ENCODE data around the gene BEAN1. TPM values are rescaled to one million over a fixed set of nuclear protein-coding genes. Genes with fewer than 3 reads are reported as not detected.

The BEAN1 gene
- total RNA-seq, 1 experiment from 2014 or later: not detected

- TF ChIP-seq ATF2 (CRISPR knock-in tag; IDR thresholded peaks at IDR 0.05; ENCODE audit: borderline replicate concordance, low read depth) (no peak), ARID4B (CRISPR knock-in tag; IDR thresholded peaks at IDR 0.05; ENCODE audit: borderline replicate concordance) (no peak)
Observed at GRCh38 chr16:66457888-66458287, 30.8 kb downstream of the BEAN1 start (continued).

- Mint-ChIP-seq H3K27me3 (ENCODE audit: low read depth) (peaks cover 7% of the 10 kb centered on the region), H3K27ac (no peak overlapping the region), H3K4me3 (no peak overlapping the region), H3K9me3 (no peaks in the 10 kb centered on the region), H3K4me1 (peaks cover 18% of the 10 kb centered on the region), H3K36me3 (no peaks in the 10 kb centered on the region)
- no peak for TF ChIP-seq PRRX2 (CRISPR knock-in tag; IDR thresholded peaks at IDR 0.05)
- ChIA-PET CTCF (interaction anchor here (1.0 to 3.0 kb wide), 5 partner anchors 15 to 150 kb away, joined by 3 to 23 read pairs (median 3); no protein-coding TSS in a partner anchor), POLR2A (no interaction called here)
- no peak for ATAC-seq
- no peak for DNase-seq (ENCODE audit: low spot score)
Observed at GRCh38 chr16:66458292-66458691, 31.2 kb downstream of the BEAN1 start.

GRCh38 chr16:66458853-66459252, 31.8 kb downstream of the BEAN1 start:
- Mint-ChIP-seq H3K9me3 (no peaks in the 10 kb centered on the region), H3K36me3 (no peaks in the 10 kb centered on the region), H3K27ac (no peak overlapping the region), H3K27me3 (ENCODE audit: low read depth) (peaks cover 7% of the 10 kb centered on the region), H3K4me3 (no peak overlapping the region), H3K4me1 (peaks cover 18% of the 10 kb centered on the region)
- no peak for DNase-seq (ENCODE audit: low spot score)
- POLR2A ChIA-PET: no interaction called here
- ATAC-seq: no peak
- TF ChIP-seq AFF4 (CRISPR knock-in tag; IDR thresholded peaks at IDR 0.05; ENCODE audit: borderline replicate concordance): no peak
- no peak for TF ChIP-seq FOXP4 (CRISPR knock-in tag; IDR thresholded peaks at IDR 0.05)
- TF ChIP-seq OVOL2 (CRISPR knock-in tag; IDR thresholded peaks at IDR 0.05; ENCODE audit: borderline replicate concordance): no peak
- no peak for TF ChIP-seq ZNF423 (CRISPR knock-in tag; IDR thresholded peaks at IDR 0.05)
- no peak for TF ChIP-seq ATF2 (CRISPR knock-in tag; IDR thresholded peaks at IDR 0.05; ENCODE audit: borderline replicate concordance, low read depth)
- no peak for TF ChIP-seq FOXJ3 (CRISPR knock-in tag; IDR thresholded peaks at IDR 0.05; ENCODE audit: borderline replicate concordance)
- CTCF ChIA-PET: interaction anchor here (0.8 to 3.0 kb wide), 6 partner anchors 16 to 422 kb away, joined by 3 to 23 read pairs (median 4); no protein-coding TSS in a partner anchor

Data from WTC11 (cell line).